Islet precursor cell (in vitro differentiated cells): ENCODE data around the gene OR1B1.
A peak's percentile ranks its signal among the peaks of the same experiment; 100 is the strongest.
"Not testable (repeated sequence)": the region's sequence is repeated elsewhere in the genome, so short reads cannot be mapped to it uniquely, and the experiment has no call there.

Experiments
- DNase-seq: peaks from one replicate; pipeline ENCODE4 v3.0.0-alpha.2; 2018

Gene OR1B1

DNA sequence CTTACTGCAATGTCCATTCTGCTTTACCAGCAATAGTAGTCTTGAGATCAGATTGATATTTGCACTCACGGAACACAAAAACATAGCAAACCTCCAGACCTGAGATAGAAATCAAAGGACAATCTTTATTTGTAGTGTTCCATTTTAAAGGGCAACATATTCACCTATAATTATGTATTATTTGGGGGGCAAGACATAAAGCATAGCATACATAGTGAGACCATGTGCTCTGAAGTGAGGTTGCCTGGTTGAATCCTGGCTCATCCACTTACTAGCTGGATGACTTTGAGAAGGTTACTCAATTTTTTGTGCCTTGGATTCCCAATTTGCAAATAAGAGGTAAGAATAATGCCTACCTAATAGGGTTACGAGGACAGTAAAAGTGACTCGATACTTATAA, at the start of gene OR1B1:
Gene OR1B1 (minus strand): TSS at position 101 of the 400 bp plus-strand sequence.
- DNase-seq: no peak

GRCh38 chr9:122695696-122696095, 38.3 kb upstream of the OR1B1 start:
- DNase-seq: no peak

DNA sequence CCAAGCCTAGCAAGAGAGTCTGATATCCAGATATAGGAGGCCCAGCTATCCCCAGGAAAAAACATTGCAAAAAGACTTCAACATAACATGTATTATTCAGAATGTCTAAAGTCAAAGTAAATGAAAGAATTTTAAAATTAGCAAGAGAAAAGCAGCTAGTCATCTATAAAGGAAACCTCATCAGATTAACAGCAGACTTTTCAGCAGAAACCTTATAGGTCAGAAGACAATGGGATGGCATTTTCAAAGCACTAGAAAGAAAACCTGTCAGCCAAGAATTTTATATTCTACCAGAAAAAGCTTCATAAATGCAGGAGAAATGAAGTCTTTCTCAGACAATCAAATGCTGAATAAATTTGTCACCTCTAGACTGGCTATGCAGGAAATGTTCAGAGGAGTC, 27.4 kb upstream of the OR1B1 start:
- no peak for DNase-seq

GRCh38 chr9:122672481-122672880, 15.1 kb upstream of the OR1B1 start:
- DNase-seq: no peak

DNA sequence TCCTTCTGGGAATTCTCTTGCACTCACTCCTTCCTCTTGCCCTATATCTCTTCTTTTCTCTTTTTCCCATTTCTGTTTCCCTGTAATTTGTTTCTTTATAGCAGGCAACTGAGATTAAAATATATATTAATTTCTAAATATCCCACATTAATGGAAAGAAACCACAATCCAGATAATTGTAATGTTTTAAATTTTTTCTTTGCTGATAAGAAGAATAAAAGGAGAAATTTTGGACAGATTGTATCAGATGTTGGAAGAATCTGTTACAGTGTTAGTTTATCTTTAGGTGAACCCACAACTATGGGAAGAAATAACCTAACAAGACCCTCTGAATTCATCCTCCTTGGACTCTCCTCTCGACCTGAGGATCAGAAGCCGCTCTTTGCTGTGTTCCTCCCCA, 4.0 kb upstream of the OR1B1 start, which contains the start of gene OR1L1:
Gene OR1L1 (plus strand): TSS at position 301 of the 400 bp plus-strand sequence. CDS start 0 bp downstream, at position 301.
- DNase-seq: no peak

DNA sequence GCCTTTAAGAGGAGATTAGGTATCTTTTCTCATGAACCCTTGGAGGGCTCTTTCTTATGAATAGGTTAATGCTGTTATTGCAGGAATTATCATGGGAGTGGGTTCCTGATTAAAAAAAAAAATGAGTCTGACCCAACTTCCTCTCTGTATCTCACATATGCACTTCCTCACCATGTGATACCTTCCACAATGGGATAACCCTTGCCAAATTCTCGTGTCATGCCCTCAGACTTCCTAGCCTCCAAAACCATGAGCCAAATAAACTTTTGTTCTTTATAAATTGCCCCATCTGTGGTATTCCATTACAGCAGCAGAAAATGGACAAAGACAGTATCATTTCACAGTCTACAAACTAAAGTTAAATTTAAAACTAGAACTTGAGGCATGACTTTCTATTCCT, 1.0 kb downstream of the OR1B1 start:
- no peak for DNase-seq

DNA sequence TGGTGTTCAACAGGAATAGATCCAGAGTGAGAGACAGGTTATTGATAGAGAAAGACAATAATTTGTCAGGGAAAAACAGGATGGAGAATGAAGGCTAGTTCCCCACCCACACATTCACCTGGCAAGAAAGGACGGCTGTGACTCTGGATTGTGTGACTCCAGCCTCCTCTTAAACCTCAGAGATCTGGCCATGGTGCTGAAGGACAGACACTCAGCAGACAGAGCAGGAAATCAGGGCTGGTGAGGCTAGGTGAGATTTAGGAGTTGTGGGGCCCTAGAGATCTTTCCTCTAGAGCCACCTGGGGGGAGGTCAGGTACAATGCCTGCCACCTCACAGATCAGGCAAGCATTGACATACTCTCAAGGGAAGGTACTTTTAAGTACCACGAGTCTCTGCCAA, 15.2 kb downstream of the OR1B1 start:
- peak; percentile 53 for DNase-seq

DNA sequence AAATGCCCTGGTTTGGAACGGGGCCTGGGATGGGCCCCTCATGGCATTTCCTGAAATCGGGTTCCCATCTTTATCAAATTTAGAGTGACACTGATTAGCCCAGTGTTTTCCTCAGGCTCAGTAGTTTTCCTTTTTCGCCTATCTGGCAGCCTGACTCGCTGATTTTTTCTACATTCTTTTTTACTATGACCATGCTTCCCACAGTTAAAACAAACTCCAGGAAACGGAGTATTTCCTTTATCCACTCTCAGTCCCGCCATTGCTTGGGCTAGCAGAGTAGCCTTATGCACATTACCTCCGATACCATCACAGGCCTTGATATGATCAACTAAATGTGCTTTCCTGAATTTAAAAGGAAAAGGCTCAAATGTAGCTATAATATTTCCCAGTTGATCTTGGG, 37.4 kb downstream of the OR1B1 start:
- no peak for DNase-seq

DNA sequence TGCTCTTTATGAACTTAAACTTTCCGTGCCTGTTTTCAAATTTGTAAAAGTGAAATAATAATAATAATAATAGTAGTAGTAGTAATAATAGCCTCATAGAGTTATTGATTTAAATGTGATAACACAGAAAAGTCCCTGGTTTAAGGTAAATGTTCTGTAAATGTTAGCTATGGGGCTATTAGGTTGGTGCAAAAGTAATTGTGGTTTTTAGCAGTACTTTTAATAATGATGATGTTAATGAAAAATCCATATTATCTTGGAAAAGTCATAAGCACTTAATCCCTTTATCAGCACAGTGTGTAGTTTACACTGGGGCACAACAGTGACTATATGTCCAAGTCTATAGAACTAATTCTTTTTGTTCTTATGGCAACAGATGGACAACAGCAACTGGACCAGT, 43.1 kb downstream of the OR1B1 start, which contains the start of gene OR1Q1:
Gene OR1Q1 (plus strand): TSS at position 377 of the 400 bp plus-strand sequence. CDS start 0 bp downstream, at position 377.
- no peak for DNase-seq

DNA sequence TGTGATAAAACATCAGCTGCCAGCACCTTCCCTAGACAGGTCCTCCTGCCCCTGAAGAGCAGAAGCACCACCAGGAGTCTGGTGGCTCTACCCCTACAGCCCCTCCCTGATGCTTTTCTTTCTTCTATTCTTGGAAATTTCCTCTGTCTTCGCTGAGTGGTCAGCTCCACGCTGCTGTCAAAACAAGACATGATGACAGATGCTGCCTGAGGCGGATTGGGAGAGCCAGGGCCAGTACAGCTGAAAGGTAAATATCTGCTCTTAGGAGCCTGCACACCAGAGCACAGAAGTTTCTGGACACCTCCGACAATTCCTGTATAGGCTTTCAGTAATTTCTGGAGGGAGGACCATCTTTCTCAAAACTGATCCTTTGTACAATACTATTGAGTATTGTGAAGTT, 47.6 kb downstream of the OR1B1 start:
- no peak for DNase-seq

GRCh38 chr9:122606587-122606986, 50.8 kb downstream of the OR1B1 start:
- no peak for DNase-seq

DNA sequence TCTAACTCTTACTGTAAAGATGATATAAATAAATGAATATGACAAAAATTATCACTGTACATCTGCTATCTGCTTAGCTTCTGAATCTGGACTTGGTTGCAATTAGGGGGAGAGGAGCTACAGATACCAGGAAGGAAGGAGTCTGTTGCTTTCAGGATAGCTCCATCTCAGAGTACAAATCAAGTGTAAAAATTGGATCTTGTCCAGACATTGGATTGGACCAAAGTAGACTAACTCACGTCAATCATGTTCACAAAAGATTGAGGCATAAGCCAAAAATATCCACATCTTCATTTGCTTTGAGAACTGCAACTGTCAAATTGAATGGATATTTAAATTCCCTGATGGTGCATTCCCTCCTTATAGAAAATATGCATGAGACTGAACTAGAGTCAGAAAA, 51.7 kb downstream of the OR1B1 start:
- no peak for DNase-seq

- not testable (repeated sequence) for DNase-seq
Observed at GRCh38 chr9:122583284-122583683, 74.1 kb downstream of the OR1B1 start, which contains the start of gene OR1L8. TSS of gene OR1L8 (minus strand) at chr9:122583384. CDS start at chr9:122568477, 14,907 bp downstream.

DNA sequence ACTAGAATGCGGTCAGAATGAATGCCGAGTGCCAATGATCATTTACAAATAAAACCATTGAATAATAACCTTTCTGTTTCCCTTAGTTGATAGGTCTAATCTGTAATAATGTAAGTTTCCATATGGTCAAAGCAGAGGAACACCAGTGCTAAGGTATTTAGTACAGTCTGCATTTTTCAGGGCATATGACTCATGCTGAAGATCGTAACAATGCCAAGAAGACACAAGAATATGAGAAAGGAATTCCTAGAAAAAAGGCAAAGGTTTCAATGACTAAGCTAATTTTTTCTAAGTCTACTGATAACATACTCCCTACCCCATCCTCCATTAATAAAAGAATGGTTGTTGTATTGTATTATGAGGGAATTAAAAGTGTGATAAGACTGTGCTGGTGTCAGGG, 77.1 kb downstream of the OR1B1 start:
- DNase-seq: no peak

DNA sequence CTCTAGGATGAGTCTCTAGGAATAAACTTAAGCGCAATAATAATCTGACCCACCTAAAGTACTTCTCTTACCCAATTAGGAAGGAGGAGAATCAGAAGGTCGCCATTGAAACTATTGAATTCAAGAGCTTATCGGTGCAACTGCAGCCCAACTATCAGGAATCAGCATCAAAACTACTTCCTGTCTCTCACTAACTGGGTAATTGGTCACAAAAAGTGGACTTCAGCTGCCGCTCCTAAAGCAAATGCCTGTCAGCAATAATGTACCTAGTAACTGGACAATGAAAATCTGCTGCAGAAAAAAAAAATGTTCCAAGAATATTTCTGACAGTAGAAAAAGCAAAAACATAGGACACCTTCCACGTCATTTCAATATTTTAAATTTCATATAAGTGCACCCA, 77.6 kb downstream of the OR1B1 start:
- DNase-seq: no peak
